OCI-LY7 (cell line): ENCODE results near the gene HLA-DQB1. TPM values are rescaled to one million over a fixed set of nuclear protein-coding genes. Genes with fewer than 3 reads are reported as not detected.

Source experiments
- BruUV-seq: library from RNA; stranded (reverse); fragments of 400-500 nt; replicated peaks from 2 replicates; lab custom pipeline; 2021; lab: Mats Ljungman, UMichigan
- CTCF ChIA-PET: fragments of 300-600 bp; sonication (Branson Sonifier 250); formaldehyde crosslinking; loops from one replicate; lab custom pipeline; 2022; ENCODE audit warnings: antibody characterized with exemption; ENCODE audit not compliant: unreplicated experiment; lab: Charles Lee
- POLR2A ChIA-PET: fragments of 300-600 bp; sonication (Branson Sonifier 250); formaldehyde crosslinking; loops from one replicate; lab custom pipeline; 2022; ENCODE audit warnings: antibody characterized with exemption; lab: Charles Lee
- DNase-seq: peaks from one replicate; pipeline ENCODE4 v3.0.0-alpha.2; 2015; ENCODE audit warnings: low spot score
- H2AFZ ChIP-seq: fragments of 200-600 bp; sonication (generic), shearing (Covaris generic); 2 replicates; pipeline ENCODE4 v1.6.1; 2014; ENCODE audit warnings: mild to moderate bottlenecking, antibody characterized with exemption, low read length, moderate library complexity
- H3K27ac ChIP-seq: fragments of 200-600 bp; sonication (generic); 2 replicates; pipeline ENCODE4 v1.5.1; 2014; ENCODE audit warnings: mixed run types, low read depth, mild to moderate bottlenecking, moderate library complexity, low read length, inconsistent platforms; ENCODE audit not compliant: poor library complexity, severe bottlenecking
- H3K36me3 ChIP-seq: fragments of 200-600 bp; sonication (generic); 2 replicates; pipeline ENCODE4 v1.6.1; 2014; ENCODE audit warnings: mild to moderate bottlenecking, antibody characterized with exemption, low read length, moderate library complexity, mixed read lengths; ENCODE audit not compliant: insufficient read depth
- H3K4me1 ChIP-seq: fragments of 200-600 bp; sonication (generic); 2 replicates; pipeline ENCODE4 v1.5.1; 2014; ENCODE audit warnings: mild to moderate bottlenecking, low read length; ENCODE audit not compliant: insufficient read depth, poor library complexity, severe bottlenecking
- H3K4me2 ChIP-seq: fragments of 200-600 bp; sonication (generic); 2 replicates; pipeline ENCODE4 v1.6.1; 2014; ENCODE audit warnings: mild to moderate bottlenecking, low read length
- H3K4me3 ChIP-seq: fragments of 200-600 bp; sonication (generic); 2 replicates; pipeline ENCODE4 v1.5.1; 2014; ENCODE audit warnings: mild to moderate bottlenecking, low read depth, low read length; ENCODE audit not compliant: poor library complexity, severe bottlenecking
- H3K79me2 ChIP-seq: fragments of 200-600 bp; sonication (generic); 2 replicates; pipeline ENCODE4 v1.6.1; 2016; ENCODE audit warnings: low read depth, mild to moderate bottlenecking, low read length, moderate library complexity, mixed read lengths; ENCODE audit not compliant: insufficient read depth
- H3K9me2 ChIP-seq: fragments of 200-600 bp; sonication (generic); 2 replicates; pipeline ENCODE4 v1.6.1; 2016; ENCODE audit warnings: mild to moderate bottlenecking, low read length, mixed read lengths; ENCODE audit not compliant: insufficient read depth
- H3K9me3 ChIP-seq: fragments of 200-600 bp; sonication (generic); 2 replicates; pipeline ENCODE4 v1.6.1; 2014; ENCODE audit warnings: mild to moderate bottlenecking, mixed run types, low read length, mixed read lengths
- H4K20me1 ChIP-seq: fragments of 200-600 bp; sonication (generic); 2 replicates; pipeline ENCODE4 v1.6.1; 2014; ENCODE audit warnings: mild to moderate bottlenecking, antibody characterized with exemption, low read length, moderate library complexity, mixed read lengths; ENCODE audit not compliant: insufficient read depth
- EZH2phosphoT487 ChIP-seq: fragments of 200-600 bp; sonication (generic); IDR thresholded peaks from 2 replicates; pipeline ENCODE4 v1.6.1; 2018; ENCODE audit warnings: low read depth, borderline replicate concordance, mild to moderate bottlenecking, mixed run types, antibody characterized with exemption, low read length, moderate library complexity, mixed read lengths
- intact Hi-C: fragments of 100-400 bp; cut with micrococcal nuclease; formaldehyde crosslinking; loops from one replicate; pipeline ENCODE4 v1.10.0; 2022; ENCODE audit not compliant: unreplicated experiment
- total RNA-seq, 2 experiments: library from RNA; depleted of rRNA in 1 of 2; stranded (reverse); fragments of >200 nt in 1 of 2; shearing (Covaris generic) in 1 of 2; gene quantifications; 2 replicates each; pipeline ENCODE4 v1.2.3, GENCODE V29; 2014 to 2022
- TF ChIP-seq, protein P1 (sequence below): fragments of 200-600 bp; sonication (generic); conservative IDR thresholded peaks from 2 replicates; pipeline ENCODE4 v1.5.1; 2014; ENCODE audit warnings: mild to moderate bottlenecking, antibody characterized with exemption, low read length, moderate library complexity, mixed read lengths

The HLA-DQB1 gene
- total RNA-seq, 2 experiments from 2014 or later, result 10.5 to 20.9 TPM

- no peaks in the 10 kb centered on the region for H3K36me3 ChIP-seq
- no peak overlapping the region for H3K27ac ChIP-seq
- H3K4me2 ChIP-seq, result no peak overlapping the region
- no peaks in the 10 kb centered on the region for H3K79me2 ChIP-seq
- TF ChIP-seq EZH2phosphoT487, result no peak
- TF ChIP-seq, protein P1, sequence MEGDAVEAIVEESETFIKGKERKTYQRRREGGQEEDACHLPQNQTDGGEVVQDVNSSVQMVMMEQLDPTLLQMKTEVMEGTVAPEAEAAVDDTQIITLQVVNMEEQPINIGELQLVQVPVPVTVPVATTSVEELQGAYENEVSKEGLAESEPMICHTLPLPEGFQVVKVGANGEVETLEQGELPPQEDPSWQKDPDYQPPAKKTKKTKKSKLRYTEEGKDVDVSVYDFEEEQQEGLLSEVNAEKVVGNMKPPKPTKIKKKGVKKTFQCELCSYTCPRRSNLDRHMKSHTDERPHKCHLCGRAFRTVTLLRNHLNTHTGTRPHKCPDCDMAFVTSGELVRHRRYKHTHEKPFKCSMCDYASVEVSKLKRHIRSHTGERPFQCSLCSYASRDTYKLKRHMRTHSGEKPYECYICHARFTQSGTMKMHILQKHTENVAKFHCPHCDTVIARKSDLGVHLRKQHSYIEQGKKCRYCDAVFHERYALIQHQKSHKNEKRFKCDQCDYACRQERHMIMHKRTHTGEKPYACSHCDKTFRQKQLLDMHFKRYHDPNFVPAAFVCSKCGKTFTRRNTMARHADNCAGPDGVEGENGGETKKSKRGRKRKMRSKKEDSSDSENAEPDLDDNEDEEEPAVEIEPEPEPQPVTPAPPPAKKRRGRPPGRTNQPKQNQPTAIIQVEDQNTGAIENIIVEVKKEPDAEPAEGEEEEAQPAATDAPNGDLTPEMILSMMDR, result no peak
- no peaks in the 10 kb centered on the region for H3K9me3 ChIP-seq
- peaks cover 36% of the 10 kb centered on the region for H3K4me1 ChIP-seq
- no peaks in the 10 kb centered on the region for H3K9me2 ChIP-seq
- no peak overlapping the region for H2AFZ ChIP-seq
- intact Hi-C loops, result no loop called here
- H3K4me3 ChIP-seq, result no peak overlapping the region
- BruUV-seq, result no TSS peak
- CTCF ChIA-PET, result no interaction called here
- POLR2A ChIA-PET, result interaction anchor here (0.7 to 1.0 kb wide), 2 partner anchors 149 to 234 kb away, joined by 3 read pairs; no protein-coding TSS in a partner anchor
- no peak for DNase-seq
- H4K20me1 ChIP-seq, result no peaks in the 10 kb centered on the region
These were observed 28.6 kb downstream of the HLA-DQB1 start for GRCh38 chr6:32637883-32638282.

DNA sequence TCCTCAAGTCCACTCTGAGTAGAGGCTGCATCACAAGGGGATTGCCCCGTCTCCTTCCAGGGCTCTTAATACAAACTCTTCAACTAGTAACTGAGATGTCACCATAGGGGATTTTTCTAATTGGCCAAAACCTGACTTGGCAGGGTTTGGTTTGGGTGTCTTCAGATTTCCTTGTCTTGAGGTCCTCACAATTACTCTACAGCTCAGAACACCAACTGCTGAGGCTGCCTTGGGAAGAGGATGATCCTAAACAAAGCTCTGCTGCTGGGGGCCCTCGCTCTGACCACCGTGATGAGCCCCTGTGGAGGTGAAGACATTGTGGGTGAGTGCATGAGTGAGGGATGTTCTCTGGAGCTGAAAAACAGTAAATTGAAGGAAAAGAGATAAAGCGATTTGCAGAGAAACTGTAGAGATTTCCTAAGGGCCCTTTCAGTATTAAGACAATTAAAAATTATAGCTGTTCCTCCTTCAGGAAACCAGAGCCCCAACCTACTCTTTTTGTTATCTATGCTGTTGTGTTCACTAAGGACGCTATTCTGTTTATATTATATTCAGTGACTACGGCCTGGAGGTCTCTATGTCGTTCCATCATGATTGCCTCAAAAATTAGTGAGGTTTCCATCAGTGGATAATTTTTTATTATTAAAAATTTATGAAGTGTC lies 29.1 kb downstream of the HLA-DQB1 start, which contains the start of gene HLA-DQA1:
HLA-DQA1 (plus strand) TSS at position 188 of the 662 bp plus-strand sequence; CDS start at position 241, 53 bp downstream.
- no peaks in the 10 kb centered on the region for H3K9me2 ChIP-seq
- H3K9me3 ChIP-seq, result no peaks in the 10 kb centered on the region
- H2AFZ ChIP-seq, result peak within 1 kb of the TSS; percentile 50; the same call in 1 of the 2 replicates
- peak; percentile 32 for DNase-seq
- H3K4me3 ChIP-seq, result no peak within 1 kb of the TSS
- no peak within 1 kb of the TSS for H3K27ac ChIP-seq
- TF ChIP-seq, protein P1, result no peak
- no peak for TF ChIP-seq EZH2phosphoT487
- no peaks in the 10 kb centered on the region for H4K20me1 ChIP-seq
- no peaks in the 10 kb centered on the region for H3K36me3 ChIP-seq
- ChIA-PET CTCF (no interaction called here), POLR2A (interaction anchor here (1.0 kb wide), 1 partner anchor 234 kb away, joined by 3 read pairs; no protein-coding TSS in a partner anchor)
- peak within 1 kb of the TSS; percentile 32 for H3K4me2 ChIP-seq
- peaks cover 41% of the 10 kb centered on the region for H3K4me1 ChIP-seq
- TSS peak; percentile 97 for BruUV-seq
- no peaks in the 10 kb centered on the region for H3K79me2 ChIP-seq
- intact Hi-C loops, result no loop called here
